ENCODE measurements around the gene ETDB. TPM values are rescaled to one million over a fixed set of nuclear protein-coding genes. Genes with fewer than 3 reads are reported as not detected.
"Not testable (repeated sequence)": the region's sequence is repeated elsewhere in the genome, so short reads cannot be mapped to it uniquely, and the experiment has no call there.

The ETDB gene
- total and polyA plus RNA-seq, 2 donors, result 0.25 TPM; not detected in 1

DNA sequence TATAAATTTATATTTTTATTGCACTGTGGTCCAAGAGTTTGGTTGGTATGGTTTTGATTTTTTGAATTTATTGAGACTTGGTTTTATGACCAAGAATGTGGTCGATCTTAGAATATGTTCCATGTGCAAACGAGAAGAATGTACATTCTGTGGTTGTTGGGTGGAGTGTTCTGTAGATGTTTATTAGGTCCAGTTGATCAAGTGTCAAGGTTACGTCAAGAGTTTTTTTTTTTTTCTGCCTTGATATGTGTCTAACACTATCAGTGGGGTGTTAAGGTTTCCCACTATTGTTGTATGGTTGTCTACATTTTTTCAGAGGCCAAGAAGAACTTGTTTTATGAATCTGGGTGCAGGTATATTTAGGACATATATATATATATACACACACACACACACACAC is 10.8 kb downstream of the ETDB start:
- DNase-seq (ENCODE audit: low read depth in 6 of 9, low spot score in 9 of 9), result no peak

DNA sequence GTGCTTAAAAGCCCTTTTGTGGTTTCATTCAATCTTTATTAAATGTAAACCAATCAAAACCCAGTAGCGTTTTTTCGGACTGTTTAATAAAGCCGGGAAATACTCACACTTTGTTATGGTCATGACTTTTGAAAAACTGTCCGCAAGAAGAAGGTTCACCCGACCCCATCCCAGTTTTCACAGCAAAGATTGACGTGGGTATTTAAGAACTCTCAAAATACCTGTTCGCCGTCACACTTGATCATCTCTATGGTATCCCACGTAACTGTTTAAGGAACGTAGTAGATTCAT is 20.9 kb downstream of the ETDB start:
- no peak overlapping the region for H3K27ac ChIP-seq (ENCODE audit: low read depth in 1 of 2, low read length in 1 of 2)
- H3K27me3 ChIP-seq (ENCODE audit: control insufficient read depth in 2 of 2, insufficient read depth in 1 of 2, low read length in 1 of 2), result peaks cover 3 to 42% of the 10 kb centered on the region in 2 donors
- no peak for DNase-seq (ENCODE audit: low read depth in 6 of 9, low spot score in 9 of 9)
- H3K4me1 ChIP-seq (ENCODE audit: control insufficient read depth in 2 of 2, insufficient read depth in 2 of 2, low read length in 2 of 2), result peaks cover 0 to 3% of the 10 kb centered on the region in 2 donors
- no peaks in the 10 kb centered on the region for H3K9me3 ChIP-seq (ENCODE audit: control insufficient read depth in 2 of 2, insufficient read depth in 1 of 2, low read length in 1 of 2)
- 67% methylated on average over 10 of the region's 10 CpGs for WGBS
- no peaks in the 10 kb centered on the region for H3K36me3 ChIP-seq (ENCODE audit: control insufficient read depth in 2 of 2, insufficient read depth in 2 of 2, low read length in 1 of 2)
- no peak overlapping the region for H3K4me3 ChIP-seq (ENCODE audit: low read length in 2 of 2)

More for the DNA sequence above, 10.8 kb downstream of the ETDB start:
- H3K27me3 ChIP-seq (ENCODE audit: control insufficient read depth in 2 of 2, insufficient read depth in 1 of 2, low read length in 1 of 2), result peaks cover 0 to 3% of the 10 kb centered on the region in 2 donors
- H3K36me3 ChIP-seq (ENCODE audit: control insufficient read depth in 2 of 2, insufficient read depth in 2 of 2, low read length in 1 of 2), result no peaks in the 10 kb centered on the region
- no peak overlapping the region for H3K4me3 ChIP-seq (ENCODE audit: low read length in 2 of 2)
- H3K4me1 ChIP-seq (ENCODE audit: control insufficient read depth in 2 of 2, insufficient read depth in 2 of 2, low read length in 2 of 2), result no peaks in the 10 kb centered on the region
- 97% methylated on average over 3 of the region's 3 CpGs for WGBS
- no peak overlapping the region for H3K27ac ChIP-seq (ENCODE audit: low read depth in 1 of 2, low read length in 1 of 2)
- no peaks in the 10 kb centered on the region for H3K9me3 ChIP-seq (ENCODE audit: control insufficient read depth in 2 of 2, insufficient read depth in 1 of 2, low read length in 1 of 2)

DNA sequence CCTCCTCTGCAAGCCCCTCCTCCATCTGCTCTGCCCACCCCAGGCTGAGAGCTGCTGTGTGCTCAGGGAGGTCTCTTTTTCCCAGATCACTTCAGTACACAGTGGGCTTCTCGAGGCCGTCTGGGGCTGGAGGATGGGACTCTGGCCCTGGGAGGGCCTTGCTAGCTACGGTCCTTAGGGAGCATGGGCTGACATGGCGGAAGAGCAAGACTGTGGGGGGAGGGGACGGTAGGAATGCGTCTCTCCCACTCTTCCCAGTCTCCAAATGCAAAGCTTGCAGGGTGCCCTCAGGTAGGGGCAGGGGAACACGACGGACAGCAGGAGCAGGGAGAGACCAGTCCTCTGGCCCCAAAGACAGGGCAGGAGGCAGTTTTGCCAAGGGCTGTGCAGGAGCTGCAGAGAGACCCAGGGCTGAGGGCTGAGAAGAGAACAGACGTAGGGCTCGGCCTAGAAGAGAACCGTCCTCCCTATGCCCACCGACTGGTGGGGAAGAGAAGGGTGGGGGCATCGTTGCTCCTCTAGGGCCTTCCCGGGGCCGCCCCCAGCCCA is 23.1 kb downstream of the ETDB start:
- H3K9me3 ChIP-seq (ENCODE audit: control insufficient read depth in 2 of 2, insufficient read depth in 1 of 2, low read length in 1 of 2); H3K4me3 ChIP-seq (ENCODE audit: low read length in 2 of 2); DNase-seq (ENCODE audit: low read depth in 6 of 9, low spot score in 9 of 9); H3K4me1 ChIP-seq (ENCODE audit: control insufficient read depth in 2 of 2, insufficient read depth in 2 of 2, low read length in 2 of 2); H3K36me3 ChIP-seq (ENCODE audit: control insufficient read depth in 2 of 2, insufficient read depth in 2 of 2, low read length in 1 of 2); H3K27ac ChIP-seq (ENCODE audit: low read depth in 1 of 2, low read length in 1 of 2): not testable (repeated sequence)
- peaks cover 3 to 42% of the 10 kb centered on the region in 2 donors for H3K27me3 ChIP-seq (ENCODE audit: control insufficient read depth in 2 of 2, insufficient read depth in 1 of 2, low read length in 1 of 2)
- WGBS, result 75% methylated on average over 15 of the region's 15 CpGs

DNA sequence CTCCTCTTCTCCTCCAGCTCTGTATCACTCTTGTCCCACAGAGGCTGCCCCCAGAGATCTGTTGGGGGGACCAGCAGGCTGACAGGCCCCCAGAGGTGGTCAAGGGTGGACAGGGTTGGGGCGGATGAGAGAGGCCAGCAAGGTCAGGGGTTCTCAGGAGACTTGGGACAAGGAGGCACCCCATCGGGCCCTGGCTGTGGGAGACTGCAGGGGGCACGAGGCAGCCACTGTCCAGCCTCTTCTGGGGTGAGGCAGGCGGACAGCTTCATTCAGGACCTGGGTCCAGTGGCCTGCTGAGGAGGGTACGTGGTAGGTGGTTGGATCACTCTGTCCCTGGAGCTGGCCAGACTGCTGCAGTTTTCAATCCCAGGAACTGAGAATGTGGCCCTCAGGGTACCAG is 24.6 kb downstream of the ETDB start:
- Histone ChIP-seq H3K27me3 (ENCODE audit: control insufficient read depth in 2 of 2, insufficient read depth in 1 of 2, low read length in 1 of 2) (peaks cover 3 to 42% of the 10 kb centered on the region in 2 donors), H3K4me1 (ENCODE audit: control insufficient read depth in 2 of 2, insufficient read depth in 2 of 2, low read length in 2 of 2) (peaks cover 0 to 3% of the 10 kb centered on the region in 2 donors), H3K36me3 (ENCODE audit: control insufficient read depth in 2 of 2, insufficient read depth in 2 of 2, low read length in 1 of 2) (no peaks in the 10 kb centered on the region), H3K4me3 (ENCODE audit: low read length in 2 of 2) (no peak overlapping the region), H3K27ac (ENCODE audit: low read depth in 1 of 2, low read length in 1 of 2) (no peak overlapping the region), H3K9me3 (ENCODE audit: control insufficient read depth in 2 of 2, insufficient read depth in 1 of 2, low read length in 1 of 2) (no peaks in the 10 kb centered on the region)
- 98% methylated on average over 5 of the region's 5 CpGs for WGBS
- no peak for DNase-seq (ENCODE audit: low read depth in 6 of 9, low spot score in 9 of 9)

- no peaks in the 10 kb centered on the region for H3K9me3 ChIP-seq (ENCODE audit: control insufficient read depth in 2 of 2, insufficient read depth in 1 of 2, low read length in 1 of 2)
- peaks cover 3 to 39% of the 10 kb centered on the region in 2 donors for H3K27me3 ChIP-seq (ENCODE audit: control insufficient read depth in 2 of 2, insufficient read depth in 1 of 2, low read length in 1 of 2)
- WGBS, result 76% methylated on average over 6 of the region's 6 CpGs
- no peak for DNase-seq (ENCODE audit: low read depth in 6 of 9, low spot score in 9 of 9)
- H3K4me3 ChIP-seq (ENCODE audit: low read length in 2 of 2), result no peak overlapping the region
- peaks cover 0 to 3% of the 10 kb centered on the region in 2 donors for H3K4me1 ChIP-seq (ENCODE audit: control insufficient read depth in 2 of 2, insufficient read depth in 2 of 2, low read length in 2 of 2)
- H3K36me3 ChIP-seq (ENCODE audit: control insufficient read depth in 2 of 2, insufficient read depth in 2 of 2, low read length in 1 of 2), result no peaks in the 10 kb centered on the region
- H3K27ac ChIP-seq (ENCODE audit: low read depth in 1 of 2, low read length in 1 of 2), result no peak overlapping the region
These were observed 25.6 kb downstream of the ETDB start for GRCh38 chrX:135094726-135095125.

DNA sequence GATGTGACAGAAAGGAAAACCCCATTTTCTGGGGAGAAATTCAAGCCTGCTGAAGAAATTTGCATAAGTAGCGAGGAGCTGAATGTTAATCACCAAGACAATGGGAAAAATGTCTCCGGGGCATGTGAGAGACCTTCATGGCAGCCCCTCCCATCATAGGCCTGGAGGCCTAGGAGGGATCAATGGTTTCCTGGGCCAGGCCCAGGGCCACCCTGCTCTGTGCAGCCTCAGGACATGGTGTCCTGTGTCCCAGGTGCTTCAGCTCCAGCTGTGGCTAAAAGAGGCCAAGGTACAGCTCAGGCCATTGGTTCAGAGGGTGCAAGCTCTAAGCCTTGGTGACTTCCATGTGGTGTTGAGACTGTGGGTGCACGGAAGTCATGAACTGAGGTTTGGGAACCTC is 31.2 kb downstream of the ETDB start:
- WGBS, result 95% methylated on average over 3 of the region's 3 CpGs
- no peaks in the 10 kb centered on the region for H3K4me1 ChIP-seq (ENCODE audit: control insufficient read depth in 2 of 2, insufficient read depth in 2 of 2, low read length in 2 of 2)
- no peak overlapping the region for H3K4me3 ChIP-seq (ENCODE audit: low read length in 2 of 2)
- H3K9me3 ChIP-seq (ENCODE audit: control insufficient read depth in 2 of 2, insufficient read depth in 1 of 2, low read length in 1 of 2), result no peaks in the 10 kb centered on the region
- H3K36me3 ChIP-seq (ENCODE audit: control insufficient read depth in 2 of 2, insufficient read depth in 2 of 2, low read length in 1 of 2), result no peaks in the 10 kb centered on the region
- no peak for DNase-seq (ENCODE audit: low read depth in 6 of 9, low spot score in 9 of 9)
- no peak overlapping the region for H3K27ac ChIP-seq (ENCODE audit: low read depth in 1 of 2, low read length in 1 of 2)
- H3K27me3 ChIP-seq (ENCODE audit: control insufficient read depth in 2 of 2, insufficient read depth in 1 of 2, low read length in 1 of 2), result no peaks in the 10 kb centered on the region

GRCh38 chrX:135087867-135088266 is 32.5 kb downstream of the ETDB start:
- DNase-seq (ENCODE audit: low read depth in 6 of 9, low spot score in 9 of 9), result no peak
- WGBS, result 100% methylated on average over 3 of the region's 3 CpGs
- Histone ChIP-seq H3K27me3 (ENCODE audit: control insufficient read depth in 2 of 2, insufficient read depth in 1 of 2, low read length in 1 of 2) (no peaks in the 10 kb centered on the region), H3K4me3 (ENCODE audit: low read length in 2 of 2) (no peak overlapping the region), H3K36me3 (ENCODE audit: control insufficient read depth in 2 of 2, insufficient read depth in 2 of 2, low read length in 1 of 2) (no peaks in the 10 kb centered on the region), H3K4me1 (ENCODE audit: control insufficient read depth in 2 of 2, insufficient read depth in 2 of 2, low read length in 2 of 2) (no peaks in the 10 kb centered on the region), H3K27ac (ENCODE audit: low read depth in 1 of 2, low read length in 1 of 2) (no peak overlapping the region), H3K9me3 (ENCODE audit: control insufficient read depth in 2 of 2, insufficient read depth in 1 of 2, low read length in 1 of 2) (no peaks in the 10 kb centered on the region)

GRCh38 chrX:135086197-135086854 is 34.0 kb downstream of the ETDB start:
- peak in 7 of 9 donors; percentile 28 to 79 (median 43) for DNase-seq (ENCODE audit: low read depth in 6 of 9, low spot score in 9 of 9)
- Histone ChIP-seq H3K9me3 (ENCODE audit: control insufficient read depth in 2 of 2, insufficient read depth in 1 of 2, low read length in 1 of 2) (no peaks in the 10 kb centered on the region), H3K4me1 (ENCODE audit: control insufficient read depth in 2 of 2, insufficient read depth in 2 of 2, low read length in 2 of 2) (no peaks in the 10 kb centered on the region), H3K27ac (ENCODE audit: low read depth in 1 of 2, low read length in 1 of 2) (no peak overlapping the region), H3K27me3 (ENCODE audit: control insufficient read depth in 2 of 2, insufficient read depth in 1 of 2, low read length in 1 of 2) (no peaks in the 10 kb centered on the region), H3K36me3 (ENCODE audit: control insufficient read depth in 2 of 2, insufficient read depth in 2 of 2, low read length in 1 of 2) (no peaks in the 10 kb centered on the region), H3K4me3 (ENCODE audit: low read length in 2 of 2) (no peak overlapping the region)
- 5% methylated on average over 4 of the region's 4 CpGs for WGBS

- Histone ChIP-seq H3K4me3 (ENCODE audit: low read length in 2 of 2) (no peak overlapping the region), H3K4me1 (ENCODE audit: control insufficient read depth in 2 of 2, insufficient read depth in 2 of 2, low read length in 2 of 2) (no peaks in the 10 kb centered on the region), H3K9me3 (ENCODE audit: control insufficient read depth in 2 of 2, insufficient read depth in 1 of 2, low read length in 1 of 2) (no peaks in the 10 kb centered on the region), H3K27ac (ENCODE audit: low read depth in 1 of 2, low read length in 1 of 2) (no peak overlapping the region), H3K36me3 (ENCODE audit: control insufficient read depth in 2 of 2, insufficient read depth in 2 of 2, low read length in 1 of 2) (no peaks in the 10 kb centered on the region), H3K27me3 (ENCODE audit: control insufficient read depth in 2 of 2, insufficient read depth in 1 of 2, low read length in 1 of 2) (no peaks in the 10 kb centered on the region)
- 92% methylated on average over 2 of the region's 2 CpGs for WGBS
- DNase-seq (ENCODE audit: low read depth in 6 of 9, low spot score in 9 of 9), result no peak
These were observed 38.5 kb downstream of the ETDB start for GRCh38 chrX:135081693-135082404.

Measured in thymus (tissue), 11 donors.